HFF-Myc (cell line): ENCODE data around the gene TM2D1.
"Not testable (repeated sequence)": the region's sequence is repeated elsewhere in the genome, so short reads cannot be mapped to it uniquely, and the experiment has no call there.

ENCODE experiments used
- DNase-seq: peaks from one replicate; pipeline ENCODE4 v3.0.0-alpha.2; 2011; ENCODE audit warnings: low read depth; ENCODE audit errors: extremely low read depth
- H3K4me3 ChIP-seq: replicated peaks from 2 replicates; pipeline ENCODE4 v1.5.1; 2011; ENCODE audit warnings: low read depth, mild to moderate bottlenecking, control low read depth, low read length
- CTCF ChIP-seq: IDR thresholded peaks from 2 replicates; pipeline ENCODE4 v1.5.1; 2012; ENCODE audit warnings: mild to moderate bottlenecking, low read depth, low read length, control low read depth; ENCODE audit errors: missing control alignments

TM2D1 gene

GRCh38 chr1:61724506-61724812 is 482 bp downstream of the TM2D1 start:
- peak overlapping the region; percentile 73 for H3K4me3 ChIP-seq
- TF ChIP-seq CTCF: no peak
- DNase-seq: no peak

- H3K4me3 ChIP-seq, DNase-seq: not testable (repeated sequence)
These were observed 5.8 kb downstream of the TM2D1 start for GRCh38 chr1:61718996-61719663.

GRCh38 chr1:61711969-61712368 is 13.0 kb downstream of the TM2D1 start:
- no peak for DNase-seq
- H3K4me3 ChIP-seq: no peak overlapping the region
- no peak for TF ChIP-seq CTCF

GRCh38 chr1:61711257-61711656 is 13.7 kb downstream of the TM2D1 start:
- not testable (repeated sequence) for DNase-seq, H3K4me3 ChIP-seq

GRCh38 chr1:61709908-61710289 is 15.0 kb downstream of the TM2D1 start:
- DNase-seq: no peak

GRCh38 chr1:61708953-61709907 is 15.7 kb downstream of the TM2D1 start:
- DNase-seq: no peak
- no peak overlapping the region for H3K4me3 ChIP-seq
- TF ChIP-seq CTCF: no peak

More at GRCh38 chr1:61709908-61710289, 15.0 kb downstream of the TM2D1 start:
- no peak overlapping the region for H3K4me3 ChIP-seq
- TF ChIP-seq CTCF: no peak

- no peak for DNase-seq
- H3K4me3 ChIP-seq: no peak overlapping the region
- TF ChIP-seq CTCF: no peak
These were observed 24.8 kb downstream of the TM2D1 start for GRCh38 chr1:61699911-61700851.
